ENCODE results near the gene SF3B4. TPM values are rescaled to one million over a fixed set of nuclear protein-coding genes. Genes with fewer than 3 reads are reported as not detected.

SF3B4 gene
- total RNA-seq, 1 experiment from 2014 or later, result 127 TPM

DNA sequence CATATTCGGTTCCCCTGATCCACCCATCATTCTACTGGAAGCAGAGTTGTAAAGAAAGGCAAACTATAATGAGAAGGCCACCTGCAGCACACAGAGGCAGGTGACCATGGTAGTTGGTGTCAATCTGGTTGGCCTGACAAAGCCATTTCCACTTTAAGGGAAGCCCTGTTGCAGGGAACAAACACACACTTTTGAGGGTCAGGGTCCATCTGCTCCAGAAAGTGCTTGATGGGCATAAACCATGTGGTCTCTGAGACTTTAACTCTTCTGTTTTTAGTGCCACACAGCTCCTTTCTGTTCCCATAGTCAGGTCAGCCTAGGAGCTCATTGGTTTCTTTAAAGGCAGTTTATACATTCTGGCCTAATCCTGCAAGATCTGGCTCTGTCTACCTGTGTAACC lies 45.7 kb downstream of the SF3B4 start:
- no peak overlapping the region for H2AFZ ChIP-seq (ENCODE audit: low read length)
- H2AK5ac ChIP-seq (ENCODE audit: insufficient read length, low read length), result no peak overlapping the region
- DNase-seq, result no peak
- Mint-ChIP-seq H3K36me3 (ENCODE audit: insufficient read depth in 1 of 3, low read depth in 3 of 3) (no peaks in the 10 kb centered on the region), H3K27ac (no peak overlapping the region), H3K4me1 (peaks cover 0 to 3% of the 10 kb centered on the region in 2 experiments; a peak in 1 of 4 replicates), H3K4me3 (no peak overlapping the region), H3K9me3 (no peaks in the 10 kb centered on the region), H3K27me3 (ENCODE audit: low read depth) (no peaks in the 10 kb centered on the region)
- H3K9me3 ChIP-seq (ENCODE audit: control insufficient read depth, low read depth, low read length), result no peaks in the 10 kb centered on the region
- H3K27ac ChIP-seq (ENCODE audit: insufficient read length, low read depth, low read length), result no peak overlapping the region
- H3K79me1 ChIP-seq (ENCODE audit: insufficient read depth, low read depth, low read length, poor library complexity, severe bottlenecking), result no peaks in the 10 kb centered on the region
- no peak overlapping the region for H4K91ac ChIP-seq (ENCODE audit: insufficient read length, low read depth, low read length)
- H4K20me1 ChIP-seq (ENCODE audit: control insufficient read depth, insufficient read depth, insufficient read length), result no peaks in the 10 kb centered on the region
- WGBS (ENCODE audit: extremely low coverage, insufficient read length, low lambda C conversion rate), result no CpG with 5 or more reads among the region's 1 CpG
- no peak overlapping the region for H3K14ac ChIP-seq (ENCODE audit: insufficient read depth, low read length)
- H3K79me2 ChIP-seq (ENCODE audit: insufficient read depth, low read length), result no peaks in the 10 kb centered on the region
- no peak overlapping the region for H3T11ph ChIP-seq (ENCODE audit: low read length)
- no peak overlapping the region for H2BK12ac ChIP-seq (ENCODE audit: insufficient read length, low read depth, low read length)
- H2BK20ac ChIP-seq (ENCODE audit: low read depth, low read length, poor library complexity, severe bottlenecking), result no peak overlapping the region
- no peak overlapping the region for H2BK120ac ChIP-seq (ENCODE audit: low read depth, low read length, poor library complexity, severe bottlenecking)
- H3K4me2 ChIP-seq (ENCODE audit: insufficient read depth, insufficient read length, low read length), result no peak overlapping the region
- no peak overlapping the region for H4K5ac ChIP-seq (ENCODE audit: insufficient read length, low read depth, low read length)
- H3K27me3 ChIP-seq (ENCODE audit: insufficient read depth, low read length), result no peaks in the 10 kb centered on the region
- no peak overlapping the region for H3K18ac ChIP-seq (ENCODE audit: insufficient read length, low read depth, low read length)
- no peak overlapping the region for H4K8ac ChIP-seq (replicated peaks; ENCODE audit: insufficient read length, low read depth, low read length)
- TF ChIP-seq, protein P1, sequence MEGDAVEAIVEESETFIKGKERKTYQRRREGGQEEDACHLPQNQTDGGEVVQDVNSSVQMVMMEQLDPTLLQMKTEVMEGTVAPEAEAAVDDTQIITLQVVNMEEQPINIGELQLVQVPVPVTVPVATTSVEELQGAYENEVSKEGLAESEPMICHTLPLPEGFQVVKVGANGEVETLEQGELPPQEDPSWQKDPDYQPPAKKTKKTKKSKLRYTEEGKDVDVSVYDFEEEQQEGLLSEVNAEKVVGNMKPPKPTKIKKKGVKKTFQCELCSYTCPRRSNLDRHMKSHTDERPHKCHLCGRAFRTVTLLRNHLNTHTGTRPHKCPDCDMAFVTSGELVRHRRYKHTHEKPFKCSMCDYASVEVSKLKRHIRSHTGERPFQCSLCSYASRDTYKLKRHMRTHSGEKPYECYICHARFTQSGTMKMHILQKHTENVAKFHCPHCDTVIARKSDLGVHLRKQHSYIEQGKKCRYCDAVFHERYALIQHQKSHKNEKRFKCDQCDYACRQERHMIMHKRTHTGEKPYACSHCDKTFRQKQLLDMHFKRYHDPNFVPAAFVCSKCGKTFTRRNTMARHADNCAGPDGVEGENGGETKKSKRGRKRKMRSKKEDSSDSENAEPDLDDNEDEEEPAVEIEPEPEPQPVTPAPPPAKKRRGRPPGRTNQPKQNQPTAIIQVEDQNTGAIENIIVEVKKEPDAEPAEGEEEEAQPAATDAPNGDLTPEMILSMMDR (conservative IDR thresholded peaks at IDR 0.05), result no peak
- H3K23ac ChIP-seq (ENCODE audit: insufficient read length, low read depth, low read length), result no peak overlapping the region
- no peak overlapping the region for H2BK15ac ChIP-seq (ENCODE audit: low read depth, low read length)
- H3K23me2 ChIP-seq (ENCODE audit: insufficient read length, low read depth, low read length, poor library complexity, severe bottlenecking), result peaks cover 14% of the 10 kb centered on the region
- no peak overlapping the region for H3K56ac ChIP-seq (ENCODE audit: insufficient read length, low read depth, low read length)
- H2BK5ac ChIP-seq (ENCODE audit: insufficient read length, low read length), result no peak overlapping the region
- H3K4ac ChIP-seq (ENCODE audit: low read depth, low read length), result no peak overlapping the region
- H3K9ac ChIP-seq (ENCODE audit: extremely low read depth, insufficient read length, low read length), result no peak overlapping the region
- peaks cover 3% of the 10 kb centered on the region; the same call in 1 of the 2 replicates for H3K4me1 ChIP-seq (ENCODE audit: insufficient read depth, low read length)
